Activated CD4-positive, alpha-beta T cell treated with anti-CD3 and anti-CD28 coated beads for 1 hour (primary cell): ENCODE data around the gene ARF3.

Experiments used
- DNase-seq: peaks from one replicate; pipeline ENCODE4 v3.0.0-alpha.2; 2020

The ARF3 gene

GRCh38 chr12:48957141-48958048 lies at the start of gene ARF3:
ARF3 (minus strand) TSS chr12:48957487; CDS start chr12:48941095, 16,392 bp downstream.
- peak; percentile 88 for DNase-seq

- no peak for DNase-seq
Observed at GRCh38 chr12:49000346-49000745, 43.1 kb upstream of the ARF3 start.

- peak; percentile 25 for DNase-seq
Observed at GRCh38 chr12:48999371-49000131, 42.3 kb upstream of the ARF3 start, which contains the start of gene DDN. DDN (minus strand) TSS chr12:48999375; CDS start chr12:48999287, 88 bp downstream.

- DNase-seq: no peak
Observed at GRCh38 chr12:48998497-48999353, 41.4 kb upstream of the ARF3 start.

- no peak for DNase-seq
Observed at GRCh38 chr12:48997719-48998496, 40.6 kb upstream of the ARF3 start.

- DNase-seq: peak; percentile 50
Observed at GRCh38 chr12:48996794-48997718, 39.8 kb upstream of the ARF3 start.

- DNase-seq: no peak
Observed at GRCh38 chr12:48995086-48995879, 38.0 kb upstream of the ARF3 start.

- DNase-seq: no peak
Observed at GRCh38 chr12:48994224-48995085, 37.2 kb upstream of the ARF3 start.

GRCh38 chr12:48993787-48994186 lies 36.5 kb upstream of the ARF3 start:
- DNase-seq: no peak

- no peak for DNase-seq
Observed at GRCh38 chr12:48991247-48992050, 34.2 kb upstream of the ARF3 start.

- DNase-seq: no peak
Observed at GRCh38 chr12:48990552-48990951, 33.3 kb upstream of the ARF3 start.

GRCh38 chr12:48988030-48988649 lies 30.9 kb upstream of the ARF3 start:
- DNase-seq: peak; percentile 50

- no peak for DNase-seq
Observed at GRCh38 chr12:48986720-48987291, 29.5 kb upstream of the ARF3 start.

GRCh38 chr12:48985901-48986300 lies 28.6 kb upstream of the ARF3 start:
- no peak for DNase-seq

- no peak for DNase-seq
Observed at GRCh38 chr12:48985475-48985897, 28.2 kb upstream of the ARF3 start.

GRCh38 chr12:48982397-48983080 lies 25.3 kb upstream of the ARF3 start:
- no peak for DNase-seq

- no peak for DNase-seq
Observed at GRCh38 chr12:48981757-48982157, 24.5 kb upstream of the ARF3 start.
